GM19452 (cell line): Measurements from ENCODE around the gene RAB10.
"Not testable (repeated sequence)": the region's sequence is repeated elsewhere in the genome, so short reads cannot be mapped to it uniquely, and the experiment has no call there.

Experiments used
- ATAC-seq: cut with Tn5 transposase; IDR thresholded peaks from one replicate; pipeline ENCODE4 v1.9.1; 2021; ENCODE audit not compliant: unreplicated experiment

The RAB10 gene

DNA sequence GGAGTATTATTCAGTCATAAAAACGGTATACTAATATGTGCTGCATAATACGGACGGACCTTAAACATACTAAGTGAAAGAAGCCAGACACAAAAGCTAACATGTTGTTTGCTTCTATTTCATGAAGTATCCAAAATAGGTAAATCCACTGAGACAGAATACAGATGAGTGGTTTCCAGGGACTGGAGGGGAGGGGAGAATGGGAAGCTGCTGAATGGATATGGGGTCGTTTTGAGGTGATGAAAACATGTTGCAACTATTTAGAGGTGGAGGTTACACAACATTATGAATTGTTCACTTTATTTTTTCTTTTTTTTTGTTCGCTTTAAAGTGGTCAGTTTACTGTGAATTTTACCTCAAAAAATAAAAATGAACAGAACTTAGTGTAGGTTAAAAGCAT is 52.9 kb downstream of the RAB10 start:
- no peak for ATAC-seq

DNA sequence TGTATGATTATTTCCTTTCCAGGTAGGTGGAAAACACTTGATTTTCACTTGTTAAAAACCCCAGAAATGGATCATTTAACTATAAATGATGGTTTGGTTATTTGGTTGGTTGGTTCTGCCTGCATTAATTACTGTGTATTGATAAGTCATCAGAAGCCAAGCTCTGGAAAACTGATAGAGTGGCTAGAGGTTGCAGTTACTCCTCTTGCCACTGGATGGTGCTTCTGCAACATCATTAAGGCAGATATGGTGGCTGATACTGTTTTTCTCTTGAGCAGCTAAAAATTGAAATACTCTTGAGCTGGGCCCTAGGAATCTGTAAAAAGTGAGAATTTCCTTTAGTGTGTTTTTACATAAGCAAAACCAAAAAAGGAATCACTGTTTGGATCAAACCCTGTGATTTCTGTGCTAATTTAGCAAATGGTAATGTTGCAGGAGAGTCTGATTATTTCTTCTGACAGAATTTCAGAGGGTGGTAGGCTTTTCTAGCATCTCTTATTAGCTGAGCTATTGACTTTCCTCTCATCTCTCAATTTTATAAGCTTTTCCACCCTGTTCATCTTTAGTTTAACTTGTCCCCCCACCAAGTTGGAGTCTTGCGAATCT is 54.3 kb downstream of the RAB10 start:
- ATAC-seq, result no peak

DNA sequence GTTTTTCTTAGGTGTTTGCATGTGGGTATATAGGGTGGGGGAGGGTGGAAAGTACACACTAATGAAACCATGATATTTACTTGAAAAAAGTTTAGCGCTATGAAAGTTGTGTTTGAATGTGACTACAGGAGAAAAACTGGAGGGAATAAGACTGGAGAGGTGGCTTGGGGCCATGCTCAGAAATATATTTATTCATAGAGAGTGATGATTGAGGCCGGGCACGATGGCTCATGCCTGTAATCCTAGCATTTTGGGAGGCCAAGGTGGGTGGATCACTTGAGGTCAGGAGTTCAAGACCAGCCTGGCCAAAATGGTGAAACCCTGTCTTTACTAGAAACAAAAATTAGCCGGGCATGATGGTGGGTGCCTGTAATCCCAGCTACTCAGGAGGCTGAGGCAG is 55.0 kb downstream of the RAB10 start:
- not testable (repeated sequence) for ATAC-seq

DNA sequence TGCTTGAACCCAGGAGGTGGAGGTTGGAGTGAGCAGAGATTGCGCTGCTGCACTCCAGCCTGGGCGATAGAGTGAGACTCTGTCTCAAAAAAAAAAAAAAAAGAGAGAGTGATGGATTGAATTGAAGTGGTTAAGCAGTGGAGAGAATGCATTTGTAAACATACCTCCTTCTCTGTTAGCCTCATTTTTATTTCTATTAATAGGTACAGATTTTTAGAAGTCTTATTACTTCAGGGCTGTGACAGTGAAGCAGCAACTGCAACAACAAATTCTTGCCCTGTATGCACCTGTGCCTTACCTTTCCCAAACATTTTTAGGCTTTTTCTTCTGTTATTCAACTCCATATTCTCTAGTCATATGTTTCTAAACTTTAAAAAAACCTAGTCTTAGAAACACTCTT is 55.5 kb downstream of the RAB10 start:
- ATAC-seq, result no peak

DNA sequence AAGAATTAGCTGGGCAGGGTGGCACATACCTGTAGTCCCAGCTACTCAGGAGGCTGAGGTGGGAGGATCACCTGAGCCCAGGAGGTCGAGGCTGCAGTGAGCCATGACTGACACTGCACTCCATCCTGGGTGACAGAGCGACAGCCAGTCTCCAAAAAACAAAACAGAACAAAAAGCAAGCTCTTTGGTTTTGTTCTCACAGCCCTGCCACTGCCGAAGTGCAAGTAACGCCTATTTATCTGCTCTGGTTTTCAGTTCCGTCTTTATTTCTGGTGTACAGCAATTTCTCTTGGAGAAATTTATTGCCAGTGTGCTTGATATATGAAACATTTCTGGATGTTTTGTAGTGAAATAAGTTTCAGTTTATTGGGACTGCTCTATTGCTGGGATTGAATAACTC is 61.9 kb downstream of the RAB10 start:
- no peak for ATAC-seq

DNA sequence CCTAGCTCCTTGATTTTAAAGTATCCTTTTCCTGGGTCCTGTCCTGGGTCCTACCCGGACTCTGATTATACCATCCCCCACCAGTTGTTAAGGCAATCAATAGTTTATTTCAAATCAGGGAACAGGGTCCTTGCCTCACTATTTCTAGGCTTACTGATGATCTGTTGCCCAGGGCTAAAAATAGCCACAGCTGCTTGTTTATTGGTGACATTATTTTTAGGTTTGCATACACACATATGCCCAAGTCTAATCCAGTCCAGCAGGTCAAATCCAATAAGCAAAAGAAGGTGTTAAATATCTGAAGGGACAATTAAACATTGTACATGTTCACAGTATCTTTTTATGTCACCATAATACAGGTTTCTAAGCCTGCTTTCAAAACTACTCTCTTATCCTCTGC is 66.0 kb downstream of the RAB10 start:
- ATAC-seq, result no peak

DNA sequence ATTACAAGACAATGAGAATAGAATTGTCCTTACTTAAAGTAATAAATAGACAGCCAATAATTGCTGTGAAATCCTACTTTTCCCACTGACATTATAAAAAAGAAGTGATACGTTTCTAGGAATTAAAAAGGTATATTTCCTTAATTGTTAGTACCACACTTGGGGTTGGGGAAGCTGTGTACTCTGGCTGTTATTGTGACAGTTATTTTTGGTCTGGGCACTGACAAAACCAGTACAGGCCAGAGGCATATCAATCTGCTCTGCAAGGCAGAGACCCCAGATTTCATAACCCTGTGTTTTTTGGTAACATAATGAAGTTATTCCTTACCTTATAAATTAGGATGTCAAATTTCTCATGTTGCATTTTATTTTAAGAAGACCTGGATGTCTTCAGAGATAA is 66.5 kb downstream of the RAB10 start:
- ATAC-seq, result no peak

DNA sequence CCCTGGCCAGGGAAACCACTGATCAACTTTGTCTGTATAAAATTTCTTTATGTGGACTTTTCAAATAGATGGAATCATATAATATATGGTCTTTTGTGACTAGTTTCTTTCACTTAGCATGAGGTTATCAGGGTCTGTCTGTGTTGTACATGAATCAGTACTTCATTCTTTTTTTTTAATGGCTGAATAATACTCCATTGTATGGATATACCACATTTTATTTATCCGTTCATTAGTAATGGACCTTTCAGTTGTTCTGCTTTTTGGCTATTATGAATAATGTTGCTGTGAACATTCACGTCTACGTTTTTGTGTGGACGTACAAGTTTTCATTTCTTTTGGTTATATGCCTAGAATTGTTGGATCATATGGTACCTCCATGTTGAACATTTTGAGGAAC is 69.9 kb downstream of the RAB10 start:
- ATAC-seq, result no peak

DNA sequence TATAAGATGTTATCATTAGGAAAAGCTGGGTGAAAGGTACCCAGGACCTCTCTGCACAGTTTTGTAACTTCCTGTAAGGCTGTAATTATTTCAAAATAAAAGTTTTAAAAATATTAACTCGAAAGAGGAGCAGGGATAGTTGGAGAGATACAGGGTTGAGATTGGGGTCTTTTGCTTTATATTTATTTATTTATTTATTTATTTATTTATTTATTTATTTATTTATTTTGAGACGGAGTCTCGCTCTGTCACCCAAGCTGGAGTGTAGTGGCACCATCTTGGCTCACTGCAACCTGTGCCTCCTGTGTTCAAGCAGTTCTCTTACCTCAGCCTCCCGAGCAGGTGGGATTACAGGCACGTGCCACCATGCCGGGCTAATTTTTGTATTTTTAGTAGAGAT is 74.8 kb downstream of the RAB10 start:
- ATAC-seq, result not testable (repeated sequence)

DNA sequence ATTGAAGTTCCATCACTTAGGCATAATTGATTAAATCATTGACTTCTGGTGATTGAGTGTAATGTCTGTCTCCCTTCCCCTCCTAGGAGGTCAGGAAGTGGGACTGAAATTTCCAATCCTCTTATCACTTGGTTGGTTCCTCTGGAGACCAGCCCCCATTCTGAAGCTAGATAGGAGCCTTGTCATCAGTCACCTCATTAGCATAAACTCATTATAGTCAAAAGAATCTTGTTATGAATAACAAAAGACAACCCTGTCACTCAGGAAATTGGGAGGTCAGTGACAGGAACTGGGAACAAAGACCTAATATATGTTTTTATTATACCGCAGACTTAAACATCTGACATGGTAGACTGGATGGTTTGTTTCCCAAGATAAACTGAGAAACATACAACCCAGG is 78.3 kb downstream of the RAB10 start:
- no peak for ATAC-seq

DNA sequence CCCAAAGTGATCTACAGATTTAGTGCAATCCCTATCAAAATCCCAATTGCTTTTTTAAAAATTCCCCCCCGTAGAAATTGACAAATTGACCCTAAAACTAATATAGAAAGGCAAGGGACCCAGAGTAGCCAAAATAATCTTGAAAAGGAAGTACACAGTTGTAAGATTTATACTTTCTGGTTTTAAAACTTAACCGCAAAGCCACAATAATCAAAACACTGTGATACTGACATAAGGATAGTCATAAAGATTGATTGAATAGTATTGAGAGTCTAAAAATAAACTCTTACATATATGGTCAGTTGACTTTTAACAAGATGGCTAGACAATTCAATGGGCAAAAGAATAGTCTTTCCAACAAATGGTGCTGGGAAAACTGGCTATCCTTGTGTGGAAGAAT is 80.3 kb downstream of the RAB10 start:
- no peak for ATAC-seq

DNA sequence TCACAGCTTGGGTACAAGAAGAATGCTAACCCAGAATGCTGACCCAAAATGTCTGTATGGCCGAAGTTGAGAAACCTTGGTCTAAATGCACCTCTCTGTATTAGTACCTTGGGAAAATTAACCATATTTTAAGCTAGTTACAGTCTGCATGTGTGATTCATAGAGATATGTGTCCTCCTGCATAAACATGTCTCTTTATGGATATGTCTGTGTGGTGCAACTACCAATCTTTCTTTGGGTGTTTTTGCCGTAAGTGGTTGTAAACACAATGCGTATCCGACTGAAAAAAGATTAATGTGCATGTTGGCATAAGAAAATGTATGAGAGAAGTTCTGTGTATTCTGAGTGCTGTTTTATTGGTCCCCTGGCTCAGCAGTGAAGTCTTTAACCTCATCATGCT is 84.8 kb downstream of the RAB10 start:
- no peak for ATAC-seq

DNA sequence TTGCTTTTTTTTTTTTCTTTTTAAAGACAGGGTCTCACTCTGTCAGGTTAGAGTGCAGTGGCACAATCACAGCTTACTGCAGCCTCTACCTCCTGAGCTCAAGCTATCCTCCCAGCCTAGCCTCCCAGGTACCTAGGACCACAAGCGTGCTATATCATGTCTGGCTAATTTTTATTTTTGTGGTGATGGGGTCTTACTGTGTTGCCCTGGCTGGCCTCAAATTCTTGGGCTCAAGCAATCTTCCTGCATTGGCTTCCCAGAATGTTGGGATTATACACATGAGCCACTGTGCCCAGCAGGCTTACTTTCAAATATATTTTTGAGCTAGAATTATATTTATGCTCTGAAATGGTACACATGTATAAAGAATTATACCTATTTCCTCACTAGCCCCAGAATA is 85.6 kb downstream of the RAB10 start:
- ATAC-seq, result no peak

DNA sequence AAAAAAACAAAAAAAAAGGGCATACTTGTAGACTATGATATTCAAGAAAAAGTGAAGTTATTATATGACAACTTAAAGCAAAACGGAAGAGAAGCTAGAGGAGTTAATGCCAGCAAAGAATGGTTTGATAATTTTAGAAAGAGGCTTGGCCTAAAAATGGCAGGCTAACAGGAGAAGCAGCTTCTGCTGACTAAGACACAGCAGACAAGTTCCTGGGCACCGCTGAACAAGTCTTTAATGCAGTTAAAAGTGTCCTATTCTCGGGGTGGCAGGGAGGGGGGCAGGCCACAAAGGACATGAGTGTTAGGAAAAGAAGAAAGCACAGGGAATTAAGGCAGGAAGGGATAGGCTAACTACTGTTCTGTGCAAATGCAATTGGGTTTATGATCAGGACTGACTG is 88.7 kb downstream of the RAB10 start:
- no peak for ATAC-seq

DNA sequence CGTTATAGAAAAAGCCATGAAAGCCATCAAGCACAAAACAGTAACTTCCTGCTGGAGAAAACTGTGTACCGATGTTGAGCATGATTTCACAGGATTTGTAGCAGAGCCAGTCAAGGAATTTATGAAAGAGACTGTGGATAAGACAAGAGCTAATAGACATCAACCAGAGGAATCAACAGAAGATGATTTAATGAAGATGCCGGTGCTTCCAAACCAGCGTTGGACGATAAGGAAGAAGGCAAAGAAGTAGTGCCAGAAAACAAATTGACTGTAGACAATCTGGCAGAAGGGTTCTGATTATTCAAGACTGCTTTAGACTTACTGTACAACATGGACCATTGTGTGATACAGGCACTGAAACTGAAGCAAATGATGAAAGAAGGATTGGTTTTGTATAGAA is 89.5 kb downstream of the RAB10 start:
- ATAC-seq, result no peak

DNA sequence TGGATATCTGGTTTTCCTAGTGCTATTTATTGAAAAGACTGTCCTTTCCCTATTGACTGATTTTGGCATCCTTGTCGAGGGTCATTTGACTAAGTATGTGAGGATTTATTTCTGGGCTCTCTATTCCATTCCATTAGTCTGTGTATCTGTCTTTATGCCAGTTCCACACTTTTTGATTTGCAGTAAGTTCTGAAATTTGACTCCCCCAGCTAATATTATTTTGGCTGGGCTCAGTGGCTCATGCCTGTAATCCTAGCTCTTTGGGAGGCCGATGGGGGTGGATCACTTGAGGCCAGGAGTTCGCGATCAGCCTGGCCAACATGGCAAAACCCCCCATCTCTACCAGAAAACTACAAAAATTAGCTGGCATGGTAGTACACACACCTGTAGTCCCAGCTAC is 92.2 kb downstream of the RAB10 start:
- ATAC-seq, result no peak

DNA sequence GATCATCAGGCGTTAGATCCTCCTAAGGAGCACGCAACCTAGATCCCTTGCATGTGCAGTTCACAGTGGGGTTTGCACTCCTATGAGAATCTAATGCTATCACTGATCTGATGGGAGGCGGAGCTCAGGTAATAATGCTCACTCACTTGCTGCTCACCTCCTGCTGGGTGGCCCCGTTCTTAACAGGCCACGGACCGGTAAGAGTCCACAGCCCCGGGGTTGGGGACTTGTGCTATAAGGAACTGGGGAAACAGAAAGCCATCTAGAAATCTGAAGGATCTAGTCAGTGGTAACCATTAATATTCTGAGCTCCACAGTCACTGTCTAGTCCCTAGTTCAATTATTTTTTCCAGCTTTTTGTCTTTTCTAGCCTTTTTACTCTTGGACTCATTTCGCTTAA is 94.3 kb downstream of the RAB10 start:
- ATAC-seq, result no peak

DNA sequence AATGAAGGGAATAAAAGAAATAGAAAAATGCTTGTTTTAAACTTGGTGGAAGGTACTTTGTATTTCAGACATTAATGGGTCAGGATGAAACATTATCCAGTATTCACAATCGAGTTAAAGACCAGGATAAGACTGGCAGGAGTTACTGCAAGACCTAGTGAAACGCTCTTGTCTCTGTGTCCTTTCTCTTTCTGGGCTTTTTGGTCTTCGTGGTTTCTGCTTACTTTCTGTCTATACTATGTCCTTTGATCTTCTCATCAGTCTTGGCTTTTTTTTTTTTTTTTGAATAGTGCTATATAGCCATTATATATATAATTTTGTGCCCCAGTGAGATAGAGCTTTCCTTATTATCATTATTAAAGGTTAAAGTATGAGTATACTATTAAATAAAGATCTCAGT is 96.9 kb downstream of the RAB10 start:
- no peak for ATAC-seq

DNA sequence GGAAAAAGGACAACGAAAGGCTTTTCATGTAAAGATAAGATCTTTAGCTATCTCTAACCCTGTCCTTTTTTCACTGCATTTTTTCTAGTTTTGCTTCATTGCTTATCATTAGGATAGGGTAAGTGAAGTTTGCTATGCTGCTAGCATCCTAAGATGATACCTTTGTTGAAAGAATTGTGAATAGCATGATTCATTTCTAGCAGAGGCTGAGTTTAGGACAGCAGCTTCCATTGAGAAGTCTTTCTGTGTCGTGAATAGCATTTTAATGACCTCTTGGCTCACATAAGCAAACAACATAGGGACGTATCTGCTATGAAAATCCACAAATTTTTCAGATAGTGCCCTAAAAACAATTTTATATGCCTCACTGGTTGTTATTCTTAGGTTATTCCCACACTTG is 102.6 kb downstream of the RAB10 start:
- ATAC-seq, result no peak

DNA sequence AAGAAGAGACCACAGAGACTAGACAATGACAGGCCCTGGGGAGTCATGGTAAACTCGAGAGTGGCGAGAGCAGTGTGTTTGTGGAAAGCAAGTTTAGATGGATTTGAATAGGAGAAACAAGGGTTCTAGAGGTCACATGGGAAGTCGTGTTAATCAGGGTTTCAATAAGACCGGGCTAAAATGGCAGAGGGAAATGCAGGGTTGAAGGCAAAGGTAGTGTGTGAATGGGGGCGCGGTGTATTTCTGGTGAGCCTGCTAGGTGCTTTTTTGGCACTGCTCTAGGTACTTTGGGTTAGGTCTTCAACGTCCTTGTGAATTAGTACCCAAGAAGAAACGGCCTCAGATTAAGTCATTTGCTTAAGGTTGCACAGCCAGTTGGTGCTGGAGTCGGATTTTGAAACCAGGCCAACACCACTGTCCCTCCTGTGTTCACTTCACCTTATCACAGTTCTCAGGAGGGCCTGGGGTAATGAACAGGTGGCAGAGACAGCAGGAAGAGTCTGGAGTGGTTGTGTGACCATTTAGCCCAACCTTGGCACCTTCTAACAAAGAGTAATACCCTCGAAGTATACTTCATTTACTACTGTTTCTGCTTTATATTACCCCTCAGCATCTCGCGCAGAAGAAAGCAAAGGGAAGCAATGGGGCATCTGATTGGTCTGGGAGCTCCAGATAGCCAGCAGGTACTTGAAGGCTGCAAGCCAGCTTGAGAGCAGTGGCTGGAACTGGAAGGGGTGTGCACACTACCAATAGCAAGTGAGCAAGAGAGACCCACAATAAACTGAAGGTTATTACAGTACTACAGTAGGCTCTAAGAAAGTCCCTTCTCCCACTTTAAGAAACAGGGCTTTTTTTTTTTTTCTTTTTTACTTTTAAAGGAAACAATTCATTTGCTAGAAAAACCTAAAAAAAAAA is 105.6 kb downstream of the RAB10 start:
- ATAC-seq, result no peak

DNA sequence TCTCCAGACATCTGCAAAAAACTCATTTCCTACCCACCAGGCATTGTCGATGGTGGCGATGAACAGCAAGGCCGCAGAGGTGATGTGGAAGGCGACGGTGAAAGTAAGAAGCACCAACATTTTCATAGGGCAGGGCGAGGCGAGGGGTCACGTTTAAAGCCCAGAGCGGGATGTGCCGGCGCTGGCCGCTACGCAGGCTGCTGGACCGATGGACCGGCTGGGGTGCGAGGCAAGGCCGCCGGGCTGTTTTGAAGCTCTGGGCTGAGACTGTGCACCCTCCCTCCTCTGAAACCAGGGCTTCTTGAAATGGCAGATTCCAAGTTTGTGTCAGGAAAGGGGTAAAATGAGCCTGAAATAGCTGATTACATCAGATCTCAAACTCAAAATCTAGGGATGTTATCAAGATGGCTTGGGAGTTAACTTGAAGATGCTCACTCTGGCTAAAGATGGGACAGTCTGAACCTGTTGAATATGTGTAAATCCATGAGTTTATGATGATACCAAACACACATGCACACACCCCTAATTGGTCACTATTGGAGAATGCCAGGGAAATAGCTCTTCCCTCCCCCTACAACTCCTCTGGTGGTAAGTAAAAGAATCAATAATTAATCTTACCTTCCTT is 107.4 kb downstream of the RAB10 start:
- ATAC-seq, result no peak

DNA sequence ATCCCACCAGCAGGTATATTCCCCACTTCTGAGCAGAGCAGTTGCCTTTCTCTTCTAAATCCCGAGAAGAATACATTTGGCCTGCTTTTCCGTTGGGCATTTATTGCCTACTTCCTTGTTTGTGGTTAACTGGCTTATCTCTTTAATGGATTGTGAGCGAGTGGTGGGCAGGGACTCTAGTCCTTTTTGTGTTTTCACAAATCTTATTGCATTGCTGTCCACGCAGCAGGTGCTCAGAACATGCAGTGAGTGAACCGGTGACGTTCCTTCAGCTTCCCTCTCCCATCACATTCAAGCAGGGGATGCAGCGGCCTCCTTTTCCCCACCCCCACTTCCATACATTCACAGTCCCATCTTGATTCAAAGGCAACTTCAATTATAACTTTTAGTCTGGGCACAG is 110.1 kb downstream of the RAB10 start:
- no peak for ATAC-seq
